GM21529 (cell line): ENCODE data around the gene CTDNEP1.

ENCODE experiments used
- ATAC-seq: cut with Tn5 transposase; IDR thresholded peaks from one replicate; pipeline ENCODE4 v1.9.1; 2021; ENCODE audit not compliant: unreplicated experiment

The CTDNEP1 gene

DNA sequence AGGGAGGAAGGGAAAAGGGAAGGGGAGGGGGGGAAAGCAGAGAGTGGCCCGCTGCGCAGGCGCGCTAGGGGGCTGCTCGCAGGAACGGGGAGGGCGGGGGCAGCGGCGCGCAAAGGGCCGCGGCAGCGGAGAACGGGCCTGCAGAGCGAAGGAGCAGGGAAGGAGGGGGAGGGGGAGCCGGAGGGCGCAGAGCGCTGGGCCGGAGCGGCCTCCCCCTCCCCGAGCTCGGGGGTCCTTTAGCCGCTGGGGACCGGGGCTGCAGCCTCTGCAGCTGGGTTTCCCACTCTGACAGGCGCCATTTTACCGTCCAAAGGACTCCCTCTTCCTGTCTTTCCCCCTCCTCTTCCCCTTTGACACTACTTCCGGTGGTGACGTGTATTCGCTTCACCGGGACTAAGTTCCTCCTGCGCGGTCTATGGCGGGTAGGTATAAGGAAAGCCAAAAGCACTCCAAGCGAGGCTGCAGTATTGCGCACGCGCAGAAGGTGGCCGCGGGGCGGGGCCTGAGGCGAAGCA lies at the start of gene CTDNEP1:
Gene CTDNEP1 (minus strand): TSS at position 74 of the 515 bp plus-strand sequence. CDS start 438 bp downstream, outside the sequence.
- ATAC-seq = peak; percentile 84

- no peak for ATAC-seq
These were observed 44.8 kb upstream of the CTDNEP1 start for GRCh38 chr17:7296189-7296861.

DNA sequence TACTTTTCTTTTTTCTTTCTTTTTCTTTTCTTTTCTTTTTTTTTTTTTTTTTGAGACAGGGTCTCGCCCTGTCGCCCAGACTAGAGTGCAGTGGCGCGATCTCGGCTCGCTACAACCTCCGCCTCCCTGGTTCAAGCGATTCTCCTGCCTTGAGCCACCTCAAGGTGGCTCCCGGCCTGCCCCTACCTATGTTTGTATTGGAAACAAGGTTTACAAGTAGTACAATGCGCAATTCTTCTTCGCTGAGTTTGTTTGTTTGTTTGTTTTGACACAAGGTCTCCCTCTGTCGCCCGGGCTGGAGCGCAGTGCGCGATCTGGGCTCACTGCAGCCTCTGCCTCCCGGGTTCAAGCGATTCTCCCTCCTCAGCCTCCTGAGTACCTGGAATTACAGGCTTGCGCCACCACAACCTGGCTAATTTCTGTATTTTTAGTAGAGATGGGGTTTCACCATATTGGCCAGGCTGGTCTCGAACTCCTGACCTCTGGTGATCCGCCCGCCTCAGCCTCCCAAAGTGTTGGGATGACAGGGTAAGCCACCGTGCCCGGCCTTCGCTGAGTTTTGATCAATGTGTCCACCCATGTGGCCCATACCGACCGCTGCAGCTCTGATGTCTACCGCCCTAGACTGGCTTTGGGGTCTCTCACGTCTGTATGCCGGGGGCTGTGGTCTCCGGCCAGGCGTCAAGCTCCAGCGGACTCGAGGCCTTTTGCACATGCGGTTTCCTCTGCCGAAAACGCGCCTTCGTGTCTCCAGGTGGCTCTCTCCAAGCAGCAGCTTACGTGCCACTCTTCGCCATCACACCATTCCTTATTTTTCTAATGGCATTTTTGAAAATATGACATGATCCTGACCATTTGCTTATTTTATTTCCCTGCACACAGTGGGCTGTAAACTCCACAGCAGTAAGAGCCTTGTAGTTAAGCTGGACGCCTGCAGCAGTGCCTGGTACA lies 44.0 kb upstream of the CTDNEP1 start:
- ATAC-seq = no peak

DNA sequence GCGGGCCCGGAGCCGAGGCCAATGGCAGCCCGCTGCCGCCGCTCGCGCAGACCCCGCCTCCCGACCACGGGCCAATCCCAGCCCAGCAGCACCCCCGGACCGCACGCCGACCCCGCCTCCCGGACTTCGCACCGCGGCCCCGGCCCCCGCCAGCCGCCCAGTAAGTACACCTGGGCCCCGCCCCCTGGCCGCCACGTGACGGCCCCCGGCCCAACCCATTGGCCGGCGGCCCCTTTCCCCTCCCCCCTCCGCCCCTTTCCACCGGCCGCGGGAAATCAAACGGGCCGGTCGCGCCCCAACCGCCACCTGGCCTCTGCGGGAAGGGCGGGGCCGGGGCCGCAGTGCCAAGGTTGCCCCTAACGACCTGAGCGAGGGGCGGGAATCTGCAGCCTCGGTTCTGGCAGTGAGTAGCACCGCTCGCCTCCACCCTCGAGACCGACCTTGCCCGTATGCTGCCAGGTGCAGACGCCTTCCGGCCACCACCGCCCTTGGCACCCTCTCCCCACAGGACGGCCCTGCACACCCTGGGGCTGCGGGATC lies 43.1 kb upstream of the CTDNEP1 start, which contains the start of gene YBX2:
Gene YBX2 (minus strand): TSS at position 26 of the 540 bp plus-strand sequence. CDS start 139 bp downstream, outside the sequence.
- ATAC-seq = no peak

DNA sequence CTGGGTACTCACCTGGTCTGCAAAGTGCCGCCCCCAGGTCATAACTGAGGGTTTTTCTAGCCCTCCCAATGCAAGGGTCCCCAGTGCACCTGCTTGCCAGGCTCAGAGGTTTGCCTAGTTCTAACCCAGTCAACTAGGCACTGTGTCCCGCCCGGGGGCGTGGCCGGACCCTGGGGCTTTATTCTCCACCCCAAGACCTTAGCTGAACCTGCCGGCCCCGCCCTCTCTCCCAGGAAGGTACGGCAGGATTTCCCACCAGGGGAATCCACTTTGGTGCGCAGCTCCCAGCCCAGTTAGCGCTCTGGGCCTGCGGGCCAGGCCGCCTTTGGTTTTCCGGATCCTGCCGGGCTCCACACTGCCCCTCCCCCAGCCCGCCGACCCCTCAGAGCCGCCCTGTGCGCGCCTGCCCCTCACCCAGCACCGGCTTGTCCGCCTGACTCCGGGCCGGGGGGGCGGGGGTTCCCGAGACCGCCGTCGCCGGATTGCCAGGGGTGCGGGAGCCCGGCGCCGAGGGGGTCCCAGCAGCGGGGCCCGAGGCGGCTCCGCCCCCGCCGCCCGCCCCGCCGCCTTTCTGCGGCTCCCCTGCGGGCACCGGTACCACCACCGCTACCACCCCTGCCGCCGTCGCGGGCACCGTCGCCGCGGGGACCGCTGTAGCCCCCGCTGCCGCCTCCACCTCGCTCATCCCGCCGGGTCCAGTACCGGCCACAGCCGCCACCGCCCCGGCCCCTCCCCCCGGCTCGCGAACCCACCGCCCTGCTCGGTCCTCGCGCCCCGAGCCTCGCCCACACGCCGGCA lies 42.5 kb upstream of the CTDNEP1 start:
- no peak for ATAC-seq

- ATAC-seq = no peak
These were observed 41.6 kb upstream of the CTDNEP1 start for GRCh38 chr17:7293159-7293558.

- ATAC-seq = no peak
These were observed 41.2 kb upstream of the CTDNEP1 start for GRCh38 chr17:7292729-7293128.

DNA sequence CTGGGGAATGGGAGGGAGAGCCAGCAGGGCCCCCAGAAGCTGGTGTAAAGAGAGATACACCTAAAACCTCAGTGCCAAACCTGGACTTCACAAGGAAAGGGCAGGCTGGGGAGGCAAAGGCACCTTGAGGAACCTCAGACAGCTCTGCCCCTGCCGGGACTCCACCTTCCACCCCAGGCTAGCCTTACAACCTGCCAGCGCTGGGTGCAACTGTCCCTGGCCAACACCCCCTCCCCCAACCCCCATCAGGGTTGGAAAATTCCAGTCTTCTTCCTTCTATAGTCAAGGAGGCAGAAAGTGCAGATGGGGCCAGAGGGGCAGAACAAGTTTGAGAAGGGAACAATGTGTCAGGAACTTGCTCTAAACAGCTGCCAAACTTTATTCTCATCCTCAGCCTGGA lies 40.7 kb upstream of the CTDNEP1 start:
- ATAC-seq = no peak

GRCh38 chr17:7290685-7291084 lies 39.2 kb upstream of the CTDNEP1 start:
- no peak for ATAC-seq

DNA sequence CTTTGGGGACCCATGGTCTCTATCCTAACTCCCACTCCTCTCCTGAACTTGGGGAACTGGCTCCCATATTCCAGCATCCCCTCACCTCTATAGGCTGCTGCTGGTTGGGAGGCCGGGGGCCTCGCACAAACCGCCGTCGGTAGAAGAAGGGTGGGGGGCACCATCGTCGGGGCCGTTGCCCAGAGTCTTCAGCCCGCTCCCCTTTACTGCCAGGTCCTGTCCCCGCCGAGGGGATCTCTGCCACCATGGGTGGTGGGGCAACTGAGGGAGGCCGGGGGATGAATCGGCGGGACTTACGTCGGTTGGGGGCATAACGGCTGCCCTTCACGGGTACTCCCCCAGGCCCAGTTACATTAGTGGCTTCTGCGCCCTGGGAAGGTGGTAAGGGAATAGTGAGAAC lies 38.6 kb upstream of the CTDNEP1 start:
- ATAC-seq = no peak

DNA sequence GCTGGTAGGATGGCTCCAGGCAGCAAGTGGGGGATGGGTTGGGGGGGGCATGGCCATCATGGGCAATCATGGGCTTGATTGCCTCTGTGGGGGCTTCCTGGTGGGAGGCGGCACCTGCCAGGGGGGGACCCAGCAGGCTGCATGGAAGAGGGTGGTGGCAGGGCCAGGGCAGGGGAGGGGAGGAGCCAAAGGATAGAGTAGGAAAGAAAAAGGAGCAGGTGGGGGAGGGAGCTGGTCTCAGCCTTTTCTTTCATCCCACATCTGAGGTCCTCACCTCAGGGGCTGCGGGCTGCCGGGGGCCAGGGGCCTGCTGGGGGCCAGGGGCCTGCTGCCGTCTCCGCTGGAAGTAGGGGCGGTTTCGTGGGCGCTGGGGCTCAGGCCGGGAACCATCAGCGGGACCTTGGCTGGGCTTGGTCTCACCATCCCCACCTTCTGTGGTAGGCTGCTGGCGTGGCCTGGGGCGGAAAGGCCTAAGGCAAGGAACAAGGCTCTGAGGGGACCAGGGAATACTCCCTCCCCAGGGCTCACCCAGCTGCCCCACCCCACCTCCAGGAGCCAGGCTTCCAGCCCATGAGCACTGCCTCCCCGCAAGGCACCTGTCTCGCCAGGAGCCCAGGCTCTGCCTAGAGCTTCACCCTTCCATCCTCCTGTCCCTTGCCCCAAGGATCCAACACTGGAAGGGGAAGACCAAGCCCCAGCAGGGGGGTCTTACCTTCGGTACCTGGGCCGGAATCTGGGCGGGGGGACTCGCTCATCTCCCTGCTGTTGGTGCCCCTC lies 37.9 kb upstream of the CTDNEP1 start:
- no peak for ATAC-seq

DNA sequence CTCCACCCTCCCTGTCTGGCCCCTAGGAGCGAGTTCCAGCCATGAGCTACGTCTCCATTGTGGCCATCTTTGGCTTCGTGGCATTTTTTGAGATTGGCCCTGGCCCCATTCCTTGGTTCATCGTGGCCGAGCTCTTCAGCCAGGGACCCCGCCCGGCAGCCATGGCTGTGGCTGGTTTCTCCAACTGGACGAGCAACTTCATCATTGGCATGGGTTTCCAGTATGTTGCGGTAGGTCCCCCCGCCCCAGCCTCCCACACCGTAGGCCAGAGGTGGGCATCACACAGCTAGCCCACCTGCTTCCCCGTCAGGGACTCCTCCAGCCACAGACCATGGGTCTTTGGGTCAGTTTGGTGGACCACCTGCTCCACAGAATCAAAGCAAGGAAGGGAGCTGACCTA lies 34.1 kb upstream of the CTDNEP1 start:
- ATAC-seq = no peak

DNA sequence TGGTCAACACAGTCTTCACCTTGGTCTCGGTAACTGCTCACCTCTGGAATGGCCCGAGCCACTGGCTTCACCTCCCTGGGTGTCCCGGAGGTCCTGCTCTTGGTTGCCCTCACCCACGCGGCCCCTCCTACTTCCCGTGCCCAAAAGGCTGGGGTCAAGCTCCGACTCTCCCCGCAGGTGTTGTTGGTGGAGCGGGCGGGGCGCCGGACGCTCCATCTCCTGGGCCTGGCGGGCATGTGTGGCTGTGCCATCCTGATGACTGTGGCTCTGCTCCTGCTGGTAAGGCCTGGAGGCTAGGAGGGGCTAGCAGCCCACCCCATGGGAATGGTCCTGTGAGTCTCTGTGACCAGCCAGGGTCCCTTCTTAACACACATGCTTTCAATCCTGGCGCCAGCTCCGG lies 33.4 kb upstream of the CTDNEP1 start:
- no peak for ATAC-seq

- ATAC-seq = no peak
These were observed 32.1 kb upstream of the CTDNEP1 start for GRCh38 chr17:7283471-7284216.

DNA sequence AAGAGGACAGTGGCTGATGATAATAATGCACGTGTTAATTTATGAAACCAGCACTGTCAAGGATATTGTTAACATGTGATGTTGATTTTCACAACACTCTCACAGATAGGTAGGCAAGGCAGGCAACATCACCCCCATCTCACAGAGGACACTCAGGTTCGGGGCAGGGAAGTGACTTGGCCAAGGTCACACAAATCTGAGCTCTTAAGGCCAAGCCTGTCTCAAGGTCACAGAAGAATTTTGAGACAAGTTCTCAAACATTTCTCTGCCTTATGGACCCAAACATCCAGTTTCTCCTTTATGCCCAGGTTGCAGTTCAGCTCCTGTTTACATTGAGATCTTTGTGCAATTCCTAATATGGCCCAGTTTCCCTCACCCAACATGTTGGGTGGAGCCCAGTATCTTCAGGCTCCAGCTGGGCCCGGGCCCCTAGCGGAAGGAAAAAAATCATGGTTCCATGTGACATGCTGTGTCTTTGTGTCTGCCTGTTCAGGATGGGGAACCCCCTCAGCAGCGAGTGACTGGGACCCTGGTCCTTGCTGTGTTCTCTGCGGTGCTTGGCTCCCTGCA lies 31.3 kb upstream of the CTDNEP1 start:
- ATAC-seq = no peak

DNA sequence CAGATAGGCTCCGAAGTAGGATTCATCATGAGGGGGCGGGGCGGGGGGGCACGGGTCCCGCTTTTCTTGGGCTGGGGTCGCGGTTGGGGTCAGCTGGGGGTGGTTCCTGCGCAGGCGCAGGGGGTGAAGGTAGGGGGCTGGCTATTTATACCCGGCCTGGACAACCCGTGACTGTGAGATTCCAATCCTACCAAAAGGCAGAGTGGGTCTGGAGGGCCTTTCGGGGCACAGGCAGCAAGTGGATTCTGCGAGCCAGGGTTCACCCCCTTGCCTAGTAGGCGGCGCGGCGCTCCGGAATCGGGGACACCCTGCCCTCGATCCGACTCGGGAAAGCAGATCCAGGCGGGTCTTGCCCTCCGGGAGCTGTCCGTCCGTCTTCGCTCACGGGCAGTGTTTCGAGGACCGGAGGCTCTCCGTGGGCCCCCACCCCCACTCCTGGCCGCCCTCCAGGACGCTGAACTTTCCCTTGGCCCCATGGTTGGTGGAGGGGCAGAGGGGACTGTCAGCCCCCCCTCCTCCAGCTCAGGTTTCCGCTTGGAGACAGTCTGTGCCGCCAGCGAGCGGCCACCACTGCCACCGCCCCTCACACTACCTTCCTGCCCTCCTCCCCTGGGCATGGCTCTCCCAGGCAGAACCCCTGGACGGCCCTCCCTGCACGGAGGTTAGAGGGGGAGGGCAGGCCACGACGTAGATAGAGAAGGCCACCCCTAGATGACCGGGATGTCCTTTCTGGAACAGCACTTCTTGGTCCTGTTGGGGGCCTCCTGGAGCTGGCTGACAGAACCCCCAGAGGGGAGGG lies 30.6 kb upstream of the CTDNEP1 start:
- ATAC-seq = no peak

- peak; percentile 80 for ATAC-seq
These were observed 29.8 kb upstream of the CTDNEP1 start, which contains the start of gene SLC2A4 for GRCh38 chr17:7281074-7281952. Gene SLC2A4, plus strand, starts transcription at chr17:7281718. Its CDS starts 217 bp downstream, at chr17:7281935.
